ENCODE measurements around the gene ZRANB2. TPM values are rescaled to one million over a fixed set of nuclear protein-coding genes. Genes with fewer than 3 reads are reported as not detected.

ZRANB2 gene
- polyA plus RNA-seq, 3 donors: 21.3 to 42.1 (median 22.9) TPM

DNA sequence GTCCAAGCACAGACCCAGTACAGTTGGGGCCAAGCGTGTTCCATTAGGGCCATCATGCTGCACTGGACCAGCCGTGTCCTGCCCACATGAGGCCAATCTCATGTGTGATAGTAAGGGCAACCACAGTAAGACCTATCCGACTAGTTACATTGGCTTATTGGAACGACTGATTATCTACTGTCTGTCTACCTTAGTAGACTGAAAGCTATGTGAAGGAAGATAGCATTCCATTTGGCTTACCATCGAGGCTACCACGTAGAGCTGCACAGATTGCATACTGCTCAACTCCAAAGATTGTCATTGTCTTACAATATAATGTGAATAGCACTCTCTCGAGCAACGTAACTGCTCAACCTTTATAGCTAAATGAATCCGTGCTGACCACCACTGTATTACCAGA, 43.8 kb downstream of the ZRANB2 start:
- H3K9me3 ChIP-seq (replicated peaks in 1 of 2; ENCODE audit: control insufficient read depth in 1 of 2, insufficient read depth in 1 of 2, low read length in 2 of 2): no peaks in the 10 kb centered on the region
- no peaks in the 10 kb centered on the region for H3K79me2 ChIP-seq (ENCODE audit: insufficient read depth, low read length)
- H3K27ac ChIP-seq (ENCODE audit: low read depth in 1 of 2, low read length in 2 of 2): no peak overlapping the region
- H2AFZ ChIP-seq (ENCODE audit: insufficient read depth, low read depth, low read length, poor library complexity, severe bottlenecking): no peak overlapping the region
- Mint-ChIP-seq H3K36me3 (no peaks in the 10 kb centered on the region), H3K27me3 (ENCODE audit: low read depth in 3 of 3) (peaks cover 0 to 5% (median 4%) of the 10 kb centered on the region in 3 donors), H3K4me3 (no peak overlapping the region), H3K9me3 (peaks cover 0 to 2% (median 0%) of the 10 kb centered on the region in 7 donors), H3K27ac (no peak overlapping the region), H3K4me1 (peaks cover 5% of the 10 kb centered on the region)
- H4K20me1 ChIP-seq (ENCODE audit: insufficient read depth, low read length): no peaks in the 10 kb centered on the region
- no peak overlapping the region for H3K4me3 ChIP-seq (replicated peaks in 1 of 3; ENCODE audit: low read depth in 2 of 3, low read length in 3 of 3)
- no peak overlapping the region for H3K4me2 ChIP-seq (replicated peaks; ENCODE audit: extremely low read depth, low read length, poor library complexity, severe bottlenecking)
- WGBS (ENCODE audit: insufficient coverage): 97% methylated on average over 4 of the region's 9 CpGs
- H3K27me3 ChIP-seq (ENCODE audit: control insufficient read depth in 2 of 2, insufficient read depth in 2 of 2, low read length in 2 of 2): no peaks in the 10 kb centered on the region
- intact Hi-C loops (cut with micrococcal nuclease): no loop called here
- TF ChIP-seq, protein P1, sequence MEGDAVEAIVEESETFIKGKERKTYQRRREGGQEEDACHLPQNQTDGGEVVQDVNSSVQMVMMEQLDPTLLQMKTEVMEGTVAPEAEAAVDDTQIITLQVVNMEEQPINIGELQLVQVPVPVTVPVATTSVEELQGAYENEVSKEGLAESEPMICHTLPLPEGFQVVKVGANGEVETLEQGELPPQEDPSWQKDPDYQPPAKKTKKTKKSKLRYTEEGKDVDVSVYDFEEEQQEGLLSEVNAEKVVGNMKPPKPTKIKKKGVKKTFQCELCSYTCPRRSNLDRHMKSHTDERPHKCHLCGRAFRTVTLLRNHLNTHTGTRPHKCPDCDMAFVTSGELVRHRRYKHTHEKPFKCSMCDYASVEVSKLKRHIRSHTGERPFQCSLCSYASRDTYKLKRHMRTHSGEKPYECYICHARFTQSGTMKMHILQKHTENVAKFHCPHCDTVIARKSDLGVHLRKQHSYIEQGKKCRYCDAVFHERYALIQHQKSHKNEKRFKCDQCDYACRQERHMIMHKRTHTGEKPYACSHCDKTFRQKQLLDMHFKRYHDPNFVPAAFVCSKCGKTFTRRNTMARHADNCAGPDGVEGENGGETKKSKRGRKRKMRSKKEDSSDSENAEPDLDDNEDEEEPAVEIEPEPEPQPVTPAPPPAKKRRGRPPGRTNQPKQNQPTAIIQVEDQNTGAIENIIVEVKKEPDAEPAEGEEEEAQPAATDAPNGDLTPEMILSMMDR (IDR thresholded peaks at IDR 0.05): no peak
- no peaks in the 10 kb centered on the region for H3K4me1 ChIP-seq (ENCODE audit: control insufficient read depth in 1 of 2, insufficient read depth in 2 of 2, low read length in 2 of 2)
- no peak overlapping the region for H3K9ac ChIP-seq (ENCODE audit: insufficient read depth, low read length, poor library complexity, severe bottlenecking)
- H3K36me3 ChIP-seq (replicated peaks in 1 of 2; ENCODE audit: control insufficient read depth in 1 of 2, insufficient read depth in 2 of 2, low read length in 2 of 2): no peaks in the 10 kb centered on the region
- no peak for DNase-seq

DNA sequence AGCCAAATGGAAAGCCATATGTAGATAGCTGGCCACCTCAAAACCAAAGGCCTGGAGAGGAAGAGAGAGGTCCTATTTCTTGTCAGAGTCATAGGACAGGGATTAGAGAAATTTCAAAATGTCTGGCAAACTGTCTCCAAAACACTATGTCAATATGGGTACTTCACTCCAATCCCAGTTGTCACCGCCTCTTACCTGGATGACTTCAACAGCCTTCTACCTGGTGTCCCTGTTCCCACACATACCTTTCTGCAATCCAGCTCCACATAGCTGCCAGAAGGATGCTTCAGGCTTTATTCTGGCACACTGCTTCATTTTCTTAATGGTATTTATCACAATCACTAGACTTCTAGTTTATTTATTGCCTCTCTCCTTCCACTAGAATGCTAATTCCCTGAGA, 47.7 kb downstream of the ZRANB2 start:
- no peaks in the 10 kb centered on the region for H3K9me3 ChIP-seq (replicated peaks in 1 of 2; ENCODE audit: control insufficient read depth in 1 of 2, insufficient read depth in 1 of 2, low read length in 2 of 2)
- no peaks in the 10 kb centered on the region for H4K20me1 ChIP-seq (ENCODE audit: insufficient read depth, low read length)
- H3K4me2 ChIP-seq (replicated peaks; ENCODE audit: extremely low read depth, low read length, poor library complexity, severe bottlenecking): no peak overlapping the region
- WGBS (ENCODE audit: insufficient coverage): 92% methylated on average over 1 of the region's 1 CpG
- Mint-ChIP-seq H3K36me3 (no peaks in the 10 kb centered on the region), H3K9me3 (no peaks in the 10 kb centered on the region), H3K27ac (no peak overlapping the region), H3K27me3 (ENCODE audit: low read depth in 3 of 3) (peaks cover 0 to 4% (median 2%) of the 10 kb centered on the region in 3 donors), H3K4me3 (no peak overlapping the region), H3K4me1 (peaks cover 9% of the 10 kb centered on the region)
- H3K36me3 ChIP-seq (replicated peaks in 1 of 2; ENCODE audit: control insufficient read depth in 1 of 2, insufficient read depth in 2 of 2, low read length in 2 of 2): no peaks in the 10 kb centered on the region
- no peak overlapping the region for H3K27ac ChIP-seq (ENCODE audit: low read depth in 1 of 2, low read length in 2 of 2)
- no peaks in the 10 kb centered on the region for H3K79me2 ChIP-seq (ENCODE audit: insufficient read depth, low read length)
- no peak overlapping the region for H2AFZ ChIP-seq (ENCODE audit: insufficient read depth, low read depth, low read length, poor library complexity, severe bottlenecking)
- no peak overlapping the region for H3K9ac ChIP-seq (ENCODE audit: insufficient read depth, low read length, poor library complexity, severe bottlenecking)
- no peak for DNase-seq
- no peaks in the 10 kb centered on the region for H3K4me1 ChIP-seq (ENCODE audit: control insufficient read depth in 1 of 2, insufficient read depth in 2 of 2, low read length in 2 of 2)
- TF ChIP-seq, protein P1 (IDR thresholded peaks at IDR 0.05): no peak
- H3K27me3 ChIP-seq (ENCODE audit: control insufficient read depth in 2 of 2, insufficient read depth in 2 of 2, low read length in 2 of 2): no peaks in the 10 kb centered on the region
- H3K4me3 ChIP-seq (replicated peaks in 1 of 3; ENCODE audit: low read depth in 2 of 3, low read length in 3 of 3): no peak overlapping the region
- intact Hi-C loops (cut with micrococcal nuclease): no loop called here
